ENCODE results near the gene MLLT10. TPM values are rescaled to one million over a fixed set of nuclear protein-coding genes. Genes with fewer than 3 reads are reported as not detected.

Gene MLLT10
- total RNA-seq, 1 experiment from 2014 or later = 72.3 TPM

DNA sequence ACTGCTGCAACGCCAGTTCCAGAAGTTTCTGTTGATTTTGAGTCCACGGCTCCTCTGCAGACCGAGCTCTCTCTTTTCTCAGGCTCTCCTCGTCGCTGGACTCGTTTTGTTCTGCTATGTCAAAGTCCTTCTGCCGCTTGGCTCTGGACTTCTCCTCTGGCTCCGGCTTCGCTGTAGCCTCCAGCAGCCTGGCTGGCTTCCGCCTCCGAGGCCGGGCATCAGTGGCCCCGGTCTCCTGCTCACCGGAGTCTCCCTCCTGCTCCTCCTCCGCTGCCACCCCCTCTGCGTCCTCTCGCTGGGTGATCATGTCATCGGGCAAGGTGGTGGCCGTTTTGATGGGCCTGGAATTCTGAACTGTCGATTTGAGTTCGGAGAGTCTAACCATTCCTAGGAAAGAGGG, 225.2 kb downstream of the MLLT10 start:
- Histone ChIP-seq H2BK20ac (ENCODE audit: low read depth, low read length, poor library complexity, severe bottlenecking) (no peak overlapping the region), H3K4me2 (ENCODE audit: insufficient read depth, insufficient read length, low read length) (no peak overlapping the region), H3K9me3 (ENCODE audit: control insufficient read depth, low read depth, low read length) (no peaks in the 10 kb centered on the region), H2AFZ (ENCODE audit: low read length) (no peak overlapping the region), H4K8ac (replicated peaks; ENCODE audit: insufficient read length, low read depth, low read length) (no peak overlapping the region), H2AK5ac (ENCODE audit: insufficient read length, low read length) (no peak overlapping the region), H3K27me3 (ENCODE audit: insufficient read depth, low read length) (no peaks in the 10 kb centered on the region), H3K4ac (ENCODE audit: low read depth, low read length) (no peak overlapping the region), H4K91ac (ENCODE audit: insufficient read length, low read depth, low read length) (peak overlapping the region; percentile 36), H2BK5ac (ENCODE audit: insufficient read length, low read length) (no peak overlapping the region), H3K23ac (ENCODE audit: insufficient read length, low read depth, low read length) (no peak overlapping the region), H3K4me1 (ENCODE audit: insufficient read depth, low read length) (no peaks in the 10 kb centered on the region; the same call in 1 of the 2 replicates), H3K18ac (ENCODE audit: insufficient read length, low read depth, low read length) (no peak overlapping the region), H3K56ac (ENCODE audit: insufficient read length, low read depth, low read length) (no peak overlapping the region), H3K79me1 (ENCODE audit: insufficient read depth, low read depth, low read length, poor library complexity, severe bottlenecking) (no peaks in the 10 kb centered on the region), H2BK12ac (ENCODE audit: insufficient read length, low read depth, low read length) (no peak overlapping the region), H3K23me2 (ENCODE audit: insufficient read length, low read depth, low read length, poor library complexity, severe bottlenecking) (no peaks in the 10 kb centered on the region), H4K20me1 (ENCODE audit: control insufficient read depth, insufficient read depth, insufficient read length) (no peaks in the 10 kb centered on the region), H2BK120ac (ENCODE audit: low read depth, low read length, poor library complexity, severe bottlenecking) (no peak overlapping the region), H3T11ph (ENCODE audit: low read length) (no peak overlapping the region), H2BK15ac (ENCODE audit: low read depth, low read length) (no peak overlapping the region), H3K14ac (ENCODE audit: insufficient read depth, low read length) (no peak overlapping the region), H4K5ac (ENCODE audit: insufficient read length, low read depth, low read length) (no peak overlapping the region), H3K9ac (ENCODE audit: extremely low read depth, insufficient read length, low read length) (no peak overlapping the region), H3K79me2 (ENCODE audit: insufficient read depth, low read length) (no peaks in the 10 kb centered on the region), H3K27ac (ENCODE audit: insufficient read length, low read depth, low read length) (no peak overlapping the region)
- peak overlapping the region in 1 of 3 experiments; percentile 90; a peak in 3 of 7 replicates for H3K27ac Mint-ChIP-seq
- H3K4me1 Mint-ChIP-seq = peaks cover 36 to 40% of the 10 kb centered on the region in 2 experiments
- no peaks in the 10 kb centered on the region; a peak in 1 of 7 replicates for H3K36me3 Mint-ChIP-seq (ENCODE audit: insufficient read depth in 1 of 3, low read depth in 3 of 3)
- TF ChIP-seq, protein P1, sequence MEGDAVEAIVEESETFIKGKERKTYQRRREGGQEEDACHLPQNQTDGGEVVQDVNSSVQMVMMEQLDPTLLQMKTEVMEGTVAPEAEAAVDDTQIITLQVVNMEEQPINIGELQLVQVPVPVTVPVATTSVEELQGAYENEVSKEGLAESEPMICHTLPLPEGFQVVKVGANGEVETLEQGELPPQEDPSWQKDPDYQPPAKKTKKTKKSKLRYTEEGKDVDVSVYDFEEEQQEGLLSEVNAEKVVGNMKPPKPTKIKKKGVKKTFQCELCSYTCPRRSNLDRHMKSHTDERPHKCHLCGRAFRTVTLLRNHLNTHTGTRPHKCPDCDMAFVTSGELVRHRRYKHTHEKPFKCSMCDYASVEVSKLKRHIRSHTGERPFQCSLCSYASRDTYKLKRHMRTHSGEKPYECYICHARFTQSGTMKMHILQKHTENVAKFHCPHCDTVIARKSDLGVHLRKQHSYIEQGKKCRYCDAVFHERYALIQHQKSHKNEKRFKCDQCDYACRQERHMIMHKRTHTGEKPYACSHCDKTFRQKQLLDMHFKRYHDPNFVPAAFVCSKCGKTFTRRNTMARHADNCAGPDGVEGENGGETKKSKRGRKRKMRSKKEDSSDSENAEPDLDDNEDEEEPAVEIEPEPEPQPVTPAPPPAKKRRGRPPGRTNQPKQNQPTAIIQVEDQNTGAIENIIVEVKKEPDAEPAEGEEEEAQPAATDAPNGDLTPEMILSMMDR (conservative IDR thresholded peaks at IDR 0.05) = no peak
- DNase-seq = no peak
- no peak overlapping the region for H3K4me3 Mint-ChIP-seq
- H3K9me3 Mint-ChIP-seq = no peaks in the 10 kb centered on the region; a peak in 1 of 5 replicates
- no CpG with 5 or more reads among the region's 21 CpGs for WGBS (ENCODE audit: extremely low coverage, insufficient read length, low lambda C conversion rate)
- H3K27me3 Mint-ChIP-seq (ENCODE audit: low read depth) = no peaks in the 10 kb centered on the region
